ENCODE measurements around the gene ANKMY1. TPM values are rescaled to one million over a fixed set of nuclear protein-coding genes. Genes with fewer than 3 reads are reported as not detected.
A peak's percentile ranks its signal among the peaks of the same experiment; 100 is the strongest.

Gene ANKMY1
- total and polyA plus RNA-seq, 2 of the 13 experiments (the other 11 are each of a cell fraction or from before 2014, with no cell fraction given): 11.7 to 18.8 TPM

GRCh38 chr2:240572141-240573031 lies 14.6 kb upstream of the ANKMY1 start (continued):
- TF ChIP-seq ZBTB40 (IDR thresholded peaks at IDR 0.05) (no peak), ZBTB40 (CRISPR knock-in tag; IDR thresholded peaks at IDR 0.05) (0 out of 2 replicates have a peak, but pooled peaks have one; percentile 10), THYN1 (CRISPR knock-in tag; IDR thresholded peaks at IDR 0.05; ENCODE audit: borderline replicate concordance, low read depth) (no peak), DZIP1 (CRISPR knock-in tag; IDR thresholded peaks at IDR 0.05) (no peak), ZBTB4 (CRISPR knock-in tag; IDR thresholded peaks at IDR 0.05; ENCODE audit: borderline replicate concordance) (no peak), HIC2 (CRISPR knock-in tag; IDR thresholded peaks at IDR 0.05; ENCODE audit: low read depth) (no peak), ZNF577 (CRISPR knock-in tag; IDR thresholded peaks at IDR 0.05; ENCODE audit: borderline replicate concordance, low read depth) (no peak), AGO1 (IDR thresholded peaks at IDR 0.05; ENCODE audit: low read depth, low read length, poor library complexity, severe bottlenecking) (peak; percentile 22), RBFOX2 (IDR thresholded peaks at IDR 0.05; ENCODE audit: low read depth, low read length) (peak; percentile 42; the same call in 1 of the 2 replicates)

Measured in HepG2 (cell line).